Mesendoderm (in vitro differentiated cells): ENCODE data around the gene AGFG2.

Experiments used
- DNase-seq: peaks from one replicate; pipeline ENCODE4 v3.0.0; 2013
- H2AK5ac ChIP-seq: 2 replicates; pipeline ENCODE4 v1.6.1; 2013; ENCODE audit warnings: low read length, inconsistent platforms
- H2BK120ac ChIP-seq: 2 replicates; pipeline ENCODE4 v1.6.1; 2013; ENCODE audit warnings: low read depth, mild to moderate bottlenecking, low read length, moderate library complexity, mixed read lengths
- H2BK15ac ChIP-seq: replicated peaks from 2 replicates; pipeline ENCODE4 v1.6.1; 2013; ENCODE audit warnings: low read depth, mild to moderate bottlenecking, moderate library complexity
- H2BK5ac ChIP-seq: 2 replicates; pipeline ENCODE4 v1.6.1; 2013; ENCODE audit warnings: low read length, inconsistent platforms
- H3K18ac ChIP-seq: 2 replicates; pipeline ENCODE4 v1.6.1; 2013; ENCODE audit warnings: mild to moderate bottlenecking, low read length, mixed read lengths
- H3K23ac ChIP-seq: one replicate; pipeline ENCODE4 v1.6.1; 2013; ENCODE audit warnings: low read length
- H3K27ac ChIP-seq: 2 replicates; pipeline ENCODE4 v1.5.1; 2013; ENCODE audit warnings: low read depth, mild to moderate bottlenecking, inconsistent platforms, low read length, moderate library complexity
- H3K27me3 ChIP-seq: 2 replicates; pipeline ENCODE4 v1.6.1; 2013; ENCODE audit warnings: low read length, control low read depth, mild to moderate bottlenecking, inconsistent platforms; ENCODE audit not compliant: insufficient read depth, poor library complexity
- H3K36me3 ChIP-seq: 2 replicates; pipeline ENCODE4 v1.6.1; 2013; ENCODE audit warnings: low read length, inconsistent platforms; ENCODE audit not compliant: control insufficient read depth, insufficient read depth
- H3K4ac ChIP-seq: one replicate; pipeline ENCODE4 v1.6.1; 2013; ENCODE audit warnings: low read depth, mild to moderate bottlenecking, low read length, moderate library complexity
- H3K4me1 ChIP-seq: 2 replicates; pipeline ENCODE4 v1.6.1; 2013; ENCODE audit warnings: low read depth, low read length, inconsistent platforms; ENCODE audit not compliant: control insufficient read depth
- H3K4me2 ChIP-seq: 2 replicates; pipeline ENCODE4 v1.6.1; 2013; ENCODE audit warnings: low read length
- H3K4me3 ChIP-seq: 2 replicates; pipeline ENCODE4 v1.5.1; 2013; ENCODE audit warnings: mild to moderate bottlenecking, low read length
- H3K56ac ChIP-seq: one replicate; pipeline ENCODE4 v1.6.1; 2013; ENCODE audit warnings: low read length
- H3K79me1 ChIP-seq: 2 replicates; pipeline ENCODE4 v1.6.1; 2013; ENCODE audit warnings: low read length, inconsistent platforms
- H3K79me2 ChIP-seq: 2 replicates; pipeline ENCODE4 v1.6.1; 2013; ENCODE audit warnings: mild to moderate bottlenecking, low read length; ENCODE audit not compliant: control insufficient read depth, insufficient read depth
- H3K9ac ChIP-seq: 2 replicates; pipeline ENCODE4 v1.6.1; 2013; ENCODE audit warnings: low read length, inconsistent platforms
- H4K5ac ChIP-seq: one replicate; pipeline ENCODE4 v1.6.1; 2013; ENCODE audit warnings: low read length
- H4K8ac ChIP-seq: one replicate; pipeline ENCODE4 v1.6.1; 2013; ENCODE audit warnings: low read depth, mild to moderate bottlenecking, control low read depth, low read length, moderate library complexity
- WGBS: extraction: QIAGEN DNeasy Blood & Tissue Kit; methylation state at CpG from one replicate; pipeline ENCODE4 v1.1.7; 2013; ENCODE audit warnings: low lambda C conversion rate, missing lambda C conversion rate; ENCODE audit not compliant: insufficient coverage; ENCODE audit errors: extremely low coverage; 5-methylcytosine and 5-hydroxymethylcytosine counted together

AGFG2 gene

DNA sequence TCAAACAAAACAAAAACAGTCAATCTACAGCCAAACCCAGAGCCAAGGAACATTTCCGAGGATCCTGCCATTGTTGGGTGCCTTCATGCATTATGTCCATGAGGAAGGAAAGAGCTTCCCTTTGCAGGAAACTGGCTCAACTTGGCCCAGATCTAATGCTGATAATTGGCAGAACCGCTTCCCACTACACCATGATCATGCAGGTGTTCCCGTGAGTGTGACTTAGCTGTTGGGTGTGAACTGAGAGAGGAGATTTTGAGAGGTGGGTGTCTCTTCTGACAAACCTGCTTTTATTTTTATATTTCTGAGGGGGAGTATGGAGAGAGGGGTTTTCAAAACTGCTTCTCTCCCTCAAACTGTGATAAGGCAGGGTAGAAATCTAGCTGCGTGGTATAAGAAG, 20.1 kb downstream of the AGFG2 start:
- no peak overlapping the region for H3K9ac ChIP-seq
- DNase-seq = no peak
- no peak overlapping the region for H2BK120ac ChIP-seq
- no peaks in the 10 kb centered on the region for H3K36me3 ChIP-seq
- H3K18ac ChIP-seq = no peak overlapping the region
- no peaks in the 10 kb centered on the region for H3K27me3 ChIP-seq
- WGBS = no CpG with 5 or more reads among the region's 4 CpGs
- no peak overlapping the region for H2BK5ac ChIP-seq
- no peak overlapping the region for H4K5ac ChIP-seq
- H4K8ac ChIP-seq = no peak overlapping the region
- no peaks in the 10 kb centered on the region for H3K4me1 ChIP-seq
- no peak overlapping the region for H3K4ac ChIP-seq
- H2BK15ac ChIP-seq = no peak overlapping the region
- H3K23ac ChIP-seq = no peak overlapping the region
- H3K4me3 ChIP-seq = no peak overlapping the region
- H3K79me2 ChIP-seq = no peaks in the 10 kb centered on the region
- H2AK5ac ChIP-seq = no peak overlapping the region
- H3K4me2 ChIP-seq = no peak overlapping the region
- H3K27ac ChIP-seq = no peak overlapping the region
- no peak overlapping the region for H3K56ac ChIP-seq
- H3K79me1 ChIP-seq = no peaks in the 10 kb centered on the region

DNA sequence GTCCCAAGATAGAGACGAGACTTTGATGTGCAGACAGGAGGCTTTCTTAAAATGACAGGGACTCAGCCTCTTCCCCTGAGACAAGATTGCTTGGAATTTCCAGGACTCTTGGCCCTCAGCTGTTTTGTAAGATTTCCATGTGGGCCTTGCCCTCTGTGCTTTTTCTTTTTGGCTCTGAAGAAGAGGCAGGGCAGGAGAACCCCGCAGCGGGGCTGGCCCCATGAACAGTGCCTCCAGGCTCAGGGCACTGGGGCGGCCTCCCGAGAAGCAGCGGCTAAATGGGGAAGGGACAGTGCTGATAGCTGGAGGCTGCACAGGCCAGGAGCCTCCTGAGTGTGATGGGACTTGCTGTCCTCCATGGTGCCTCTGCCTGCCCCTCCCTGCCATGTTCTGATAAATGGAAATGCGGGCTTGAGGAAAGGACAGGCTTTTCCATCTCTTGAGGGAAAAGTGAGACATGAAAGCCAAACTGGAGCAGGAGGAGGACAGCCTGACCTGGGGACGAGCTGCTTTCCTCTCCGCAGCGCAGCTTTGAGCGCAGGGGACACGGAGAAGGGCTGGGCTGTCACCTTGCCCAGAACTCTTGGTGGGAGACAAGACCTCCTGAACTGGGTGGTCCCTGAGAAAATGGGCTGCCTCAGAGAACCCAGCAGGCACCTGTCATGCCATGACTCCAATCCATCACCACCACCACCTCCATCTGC, 22.6 kb downstream of the AGFG2 start:
- no peak overlapping the region for H2BK5ac ChIP-seq
- H3K23ac ChIP-seq = no peak overlapping the region
- no peak overlapping the region for H2BK15ac ChIP-seq
- H3K79me1 ChIP-seq = no peaks in the 10 kb centered on the region
- no peak overlapping the region for H4K5ac ChIP-seq
- DNase-seq = no peak
- H3K56ac ChIP-seq = no peak overlapping the region
- H3K36me3 ChIP-seq = no peaks in the 10 kb centered on the region
- no peaks in the 10 kb centered on the region for H3K27me3 ChIP-seq
- H3K4me1 ChIP-seq = no peaks in the 10 kb centered on the region
- no peak overlapping the region for H3K4ac ChIP-seq
- no peak overlapping the region for H3K18ac ChIP-seq
- H2AK5ac ChIP-seq = no peak overlapping the region
- H3K27ac ChIP-seq = no peak overlapping the region
- no CpG with 5 or more reads among the region's 12 CpGs for WGBS
- H3K9ac ChIP-seq = no peak overlapping the region
- H4K8ac ChIP-seq = no peak overlapping the region
- no peak overlapping the region for H3K4me2 ChIP-seq
- H3K4me3 ChIP-seq = no peak overlapping the region
- no peak overlapping the region for H2BK120ac ChIP-seq
- no peaks in the 10 kb centered on the region for H3K79me2 ChIP-seq

DNA sequence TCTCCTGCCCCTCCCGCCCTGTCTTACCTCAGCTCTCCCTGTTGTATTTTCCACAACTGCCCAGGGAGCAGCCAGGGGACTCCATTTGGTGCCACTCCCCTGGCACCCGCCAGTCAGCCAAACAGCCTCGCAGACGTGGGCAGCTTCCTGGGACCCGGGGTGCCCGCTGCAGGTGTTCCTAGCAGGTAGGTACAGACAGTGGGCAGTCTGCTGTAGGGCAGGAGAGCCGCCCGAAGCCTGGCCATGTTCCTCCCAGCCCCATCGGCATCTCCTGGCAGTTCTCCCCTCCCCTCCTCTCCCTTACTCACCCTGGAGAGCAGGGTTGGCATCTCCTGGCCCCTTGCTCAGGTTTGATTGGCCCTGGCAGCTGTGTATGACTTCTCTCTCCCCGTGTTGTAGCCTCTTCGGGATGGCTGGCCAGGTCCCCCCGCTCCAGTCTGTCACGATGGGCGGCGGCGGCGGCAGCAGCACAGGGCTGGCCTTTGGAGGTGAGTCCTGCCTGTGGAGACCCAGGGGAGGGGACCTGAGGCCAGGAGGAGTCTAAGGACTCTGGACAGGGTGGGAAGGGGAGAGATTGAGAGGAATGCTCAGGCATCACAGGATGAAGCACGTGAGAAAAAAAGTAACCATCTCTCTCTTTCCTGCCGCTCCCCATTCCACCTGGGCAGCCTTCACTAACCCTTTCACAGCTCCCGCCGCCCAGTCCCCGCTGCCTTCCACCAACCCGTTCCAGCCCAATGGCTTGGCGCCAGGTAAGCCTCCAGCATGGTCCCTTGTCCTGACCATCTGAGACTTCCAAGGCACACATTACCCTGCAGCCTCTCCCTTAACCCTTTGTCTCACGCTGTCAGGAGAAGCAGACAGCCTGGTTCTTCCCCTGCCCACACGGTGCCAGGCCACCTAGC, 23.4 kb downstream of the AGFG2 start:
- Histone ChIP-seq H3K79me2 (no peaks in the 10 kb centered on the region), H3K27me3 (no peaks in the 10 kb centered on the region), H3K27ac (no peak overlapping the region), H2BK15ac (no peak overlapping the region), H2BK120ac (no peak overlapping the region), H3K4me3 (no peak overlapping the region), H3K4me2 (no peak overlapping the region), H3K9ac (no peak overlapping the region), H3K4me1 (no peaks in the 10 kb centered on the region), H2AK5ac (no peak overlapping the region), H3K4ac (no peak overlapping the region), H3K79me1 (no peaks in the 10 kb centered on the region), H2BK5ac (no peak overlapping the region), H4K8ac (no peak overlapping the region), H3K56ac (no peak overlapping the region), H3K36me3 (no peaks in the 10 kb centered on the region), H3K18ac (no peak overlapping the region), H4K5ac (no peak overlapping the region), H3K23ac (no peak overlapping the region)
- DNase-seq = no peak
- WGBS = no CpG with 5 or more reads among the region's 26 CpGs

- Histone ChIP-seq H4K5ac (no peak overlapping the region), H3K79me1 (no peaks in the 10 kb centered on the region), H3K23ac (no peak overlapping the region), H3K9ac (no peak overlapping the region), H3K4me1 (no peaks in the 10 kb centered on the region), H3K4me3 (no peak overlapping the region), H3K4me2 (no peak overlapping the region), H3K56ac (no peak overlapping the region), H4K8ac (no peak overlapping the region), H2AK5ac (no peak overlapping the region), H2BK15ac (no peak overlapping the region), H3K36me3 (no peaks in the 10 kb centered on the region), H2BK120ac (no peak overlapping the region), H3K27me3 (no peaks in the 10 kb centered on the region), H2BK5ac (no peak overlapping the region), H3K4ac (no peak overlapping the region), H3K27ac (no peak overlapping the region), H3K18ac (no peak overlapping the region), H3K79me2 (no peaks in the 10 kb centered on the region)
- no peak for DNase-seq
- WGBS = no CpG with 5 or more reads among the region's 8 CpGs
These were observed 24.1 kb downstream of the AGFG2 start for GRCh38 chr7:100563100-100563564.

DNA sequence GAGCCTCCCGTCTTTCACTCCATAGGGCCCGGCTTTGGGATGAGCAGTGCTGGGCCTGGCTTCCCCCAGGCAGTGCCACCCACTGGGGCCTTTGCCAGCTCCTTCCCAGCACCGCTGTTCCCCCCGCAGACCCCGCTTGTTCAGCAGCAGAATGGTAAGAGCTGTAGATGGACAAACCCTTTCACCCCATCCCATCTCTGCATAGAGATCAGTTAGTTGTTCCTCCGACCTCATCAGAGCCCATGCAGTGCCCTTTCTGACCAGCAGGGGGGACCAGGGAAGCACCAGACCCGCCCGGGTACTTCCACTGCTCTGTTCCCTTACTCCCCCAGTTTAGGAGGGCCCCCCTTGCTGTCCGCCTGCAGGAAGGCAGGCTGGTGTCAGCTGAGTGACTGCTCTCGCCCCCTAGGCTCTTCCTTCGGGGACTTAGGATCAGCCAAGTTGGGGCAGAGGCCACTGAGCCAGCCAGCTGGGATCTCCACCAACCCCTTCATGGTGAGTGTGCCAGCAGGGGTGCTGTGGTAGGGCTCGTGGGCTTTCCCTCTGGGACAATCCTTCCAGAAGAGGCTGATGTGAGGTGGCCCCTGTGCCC, 24.9 kb downstream of the AGFG2 start:
- Histone ChIP-seq H3K27ac (no peak overlapping the region), H4K5ac (no peak overlapping the region), H3K27me3 (no peaks in the 10 kb centered on the region), H3K36me3 (no peaks in the 10 kb centered on the region), H3K79me2 (no peaks in the 10 kb centered on the region), H2AK5ac (no peak overlapping the region), H3K4me2 (no peak overlapping the region), H3K4ac (no peak overlapping the region), H3K18ac (no peak overlapping the region), H4K8ac (no peak overlapping the region), H3K23ac (no peak overlapping the region), H3K4me1 (no peaks in the 10 kb centered on the region), H3K4me3 (no peak overlapping the region), H2BK120ac (no peak overlapping the region), H3K79me1 (no peaks in the 10 kb centered on the region), H3K9ac (no peak overlapping the region), H2BK15ac (no peak overlapping the region), H2BK5ac (no peak overlapping the region), H3K56ac (no peak overlapping the region)
- WGBS = no CpG with 5 or more reads among the region's 12 CpGs
- DNase-seq = peak; percentile 81
